Gastrocnemius medialis (tissue), 4 donors: Measurements from ENCODE around the gene DOCK4.

ENCODE experiments used
- POLR2A ChIP-seq, 2 donors: fragments of 450-650 bp; IDR thresholded peaks; one replicate each; pipeline ENCODE4 v1.6.1; 2017; ENCODE audit warnings: antibody characterized with exemption in 2 of 2, mild to moderate bottlenecking in 2 of 2, moderate library complexity in 2 of 2
- TF ChIP-seq, protein P1 (sequence below), 5 experiments: fragments of 450-650 bp in 3 of 5; fragments of 200-600 bp in 2 of 5; sonication (generic) in 2 of 5; IDR thresholded peaks in 4 of 5; conservative IDR thresholded peaks in 1 of 5; 1 replicate in 4 of 5; 2 replicates in 1 of 5; pipeline ENCODE4 v1.5.1; 2016 to 2019; ENCODE audit warnings: antibody characterized with exemption in 5 of 5, mild to moderate bottlenecking in 3 of 5, moderate library complexity in 3 of 5

DNA sequence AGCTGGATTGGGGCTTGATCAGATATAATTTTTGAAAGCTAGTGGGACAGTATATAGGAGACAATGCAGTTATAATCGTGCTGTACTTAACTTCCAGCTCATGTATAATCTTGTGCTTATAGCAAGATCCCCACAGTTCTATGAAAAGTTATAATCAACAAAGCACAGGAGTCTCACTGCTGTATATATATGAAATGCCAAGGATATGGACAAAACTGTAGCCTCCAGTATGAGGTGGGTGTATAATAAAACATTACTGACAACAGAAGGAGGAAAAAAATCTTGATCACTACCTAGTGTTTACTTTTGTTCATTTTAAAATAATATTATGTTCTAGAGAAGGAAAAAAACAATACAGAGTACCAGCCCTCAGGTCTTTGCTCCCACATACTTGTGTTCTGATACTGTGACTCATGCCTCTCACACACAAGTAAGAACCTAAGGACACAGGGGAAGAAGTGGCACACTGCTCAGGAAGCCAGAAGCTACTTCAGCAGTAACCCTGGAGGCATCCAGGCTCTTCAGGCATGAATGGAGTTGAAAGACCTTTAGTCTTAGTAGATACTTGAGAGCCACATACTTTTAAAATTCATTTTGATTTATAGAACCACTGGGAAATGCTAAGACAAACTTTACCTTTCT, 378.2 kb downstream of the DOCK4 start:
- TF ChIP-seq, protein P1, sequence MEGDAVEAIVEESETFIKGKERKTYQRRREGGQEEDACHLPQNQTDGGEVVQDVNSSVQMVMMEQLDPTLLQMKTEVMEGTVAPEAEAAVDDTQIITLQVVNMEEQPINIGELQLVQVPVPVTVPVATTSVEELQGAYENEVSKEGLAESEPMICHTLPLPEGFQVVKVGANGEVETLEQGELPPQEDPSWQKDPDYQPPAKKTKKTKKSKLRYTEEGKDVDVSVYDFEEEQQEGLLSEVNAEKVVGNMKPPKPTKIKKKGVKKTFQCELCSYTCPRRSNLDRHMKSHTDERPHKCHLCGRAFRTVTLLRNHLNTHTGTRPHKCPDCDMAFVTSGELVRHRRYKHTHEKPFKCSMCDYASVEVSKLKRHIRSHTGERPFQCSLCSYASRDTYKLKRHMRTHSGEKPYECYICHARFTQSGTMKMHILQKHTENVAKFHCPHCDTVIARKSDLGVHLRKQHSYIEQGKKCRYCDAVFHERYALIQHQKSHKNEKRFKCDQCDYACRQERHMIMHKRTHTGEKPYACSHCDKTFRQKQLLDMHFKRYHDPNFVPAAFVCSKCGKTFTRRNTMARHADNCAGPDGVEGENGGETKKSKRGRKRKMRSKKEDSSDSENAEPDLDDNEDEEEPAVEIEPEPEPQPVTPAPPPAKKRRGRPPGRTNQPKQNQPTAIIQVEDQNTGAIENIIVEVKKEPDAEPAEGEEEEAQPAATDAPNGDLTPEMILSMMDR (IDR thresholded peaks at IDR 0.05 in 4 of 5, conservative IDR thresholded peaks at IDR 0.05 in 1 of 5), result no peak
- TF ChIP-seq POLR2A (IDR thresholded peaks at IDR 0.05), result no peak
